Measurements from ENCODE around the gene NLRC5.

DNA sequence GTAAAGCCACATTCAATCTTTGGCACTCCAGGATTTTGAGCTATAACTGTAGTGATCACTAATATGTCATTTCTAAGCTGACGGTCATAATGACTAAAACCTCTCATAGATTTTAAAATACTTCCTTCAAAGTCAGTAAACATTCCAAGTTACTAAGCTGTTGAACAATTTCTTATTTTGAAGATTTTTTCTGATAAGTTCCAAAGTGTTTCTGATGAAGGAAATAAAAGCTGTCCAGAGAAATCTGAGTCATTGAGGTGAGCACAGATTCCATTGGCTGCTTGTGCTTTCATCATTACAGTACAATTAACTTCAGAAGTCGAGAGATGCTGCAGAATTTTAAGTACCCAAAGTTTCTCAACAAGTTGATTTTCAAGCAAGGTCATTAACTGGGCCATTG, 23.9 kb downstream of the NLRC5 start:
- TF ChIP-seq, protein P1, sequence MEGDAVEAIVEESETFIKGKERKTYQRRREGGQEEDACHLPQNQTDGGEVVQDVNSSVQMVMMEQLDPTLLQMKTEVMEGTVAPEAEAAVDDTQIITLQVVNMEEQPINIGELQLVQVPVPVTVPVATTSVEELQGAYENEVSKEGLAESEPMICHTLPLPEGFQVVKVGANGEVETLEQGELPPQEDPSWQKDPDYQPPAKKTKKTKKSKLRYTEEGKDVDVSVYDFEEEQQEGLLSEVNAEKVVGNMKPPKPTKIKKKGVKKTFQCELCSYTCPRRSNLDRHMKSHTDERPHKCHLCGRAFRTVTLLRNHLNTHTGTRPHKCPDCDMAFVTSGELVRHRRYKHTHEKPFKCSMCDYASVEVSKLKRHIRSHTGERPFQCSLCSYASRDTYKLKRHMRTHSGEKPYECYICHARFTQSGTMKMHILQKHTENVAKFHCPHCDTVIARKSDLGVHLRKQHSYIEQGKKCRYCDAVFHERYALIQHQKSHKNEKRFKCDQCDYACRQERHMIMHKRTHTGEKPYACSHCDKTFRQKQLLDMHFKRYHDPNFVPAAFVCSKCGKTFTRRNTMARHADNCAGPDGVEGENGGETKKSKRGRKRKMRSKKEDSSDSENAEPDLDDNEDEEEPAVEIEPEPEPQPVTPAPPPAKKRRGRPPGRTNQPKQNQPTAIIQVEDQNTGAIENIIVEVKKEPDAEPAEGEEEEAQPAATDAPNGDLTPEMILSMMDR (conservative IDR thresholded peaks at IDR 0.05) = no peak
- no peak for TF ChIP-seq EZH2 (IDR thresholded peaks at IDR 0.05; ENCODE audit: low read depth)

Data from PC-9 (cell line).